K562 (cell line): Measurements from ENCODE around the gene NXN. TPM values are rescaled to one million over a fixed set of nuclear protein-coding genes. Genes with fewer than 3 reads are reported as not detected.

Source experiments
- CHD4 ChIP-seq: fragments of 200-600 bp; sonication (generic); IDR thresholded peaks from 3 replicates; pipeline ENCODE4 v1.6.1; 2012; ENCODE audit warnings: low read depth, mild to moderate bottlenecking, mixed read lengths, low read length, inconsistent platforms; ENCODE audit not compliant: insufficient read depth, insufficient replicate concordance, poor library complexity, severe bottlenecking
- GABPB1 ChIP-seq: sonication (generic); formaldehyde crosslinking; IDR thresholded peaks from 2 replicates; pipeline ENCODE4 v1.8.0; 2022; ENCODE audit warnings: mild to moderate bottlenecking, missing genetic modification reagents
- NFE2 ChIP-seq: IDR thresholded peaks from 2 replicates; pipeline ENCODE4 v1.6.1; 2014; ENCODE audit warnings: antibody characterized with exemption, low read depth
- ZNF280B ChIP-seq: fragments of 250-450 bp; sonication (Bioruptor Pico); IDR thresholded peaks from 2 replicates; pipeline ENCODE4 v1.5.1; 2021; ENCODE audit warnings: mild to moderate bottlenecking
- polyA plus RNA-seq, 8 experiments: library from polyadenylated mRNA; depleted of rRNA in 4 of 8; stranded (reverse) in 5 of 8; unstranded in 3 of 8; fragments of >200 nt; fragmentation: Nextera tagmentation in 2 of 8; fragmentation: Illumina TruSeq in 1 of 8; extraction: Ambion mirVana in 2 of 8; extraction: Trizol in 1 of 8; gene quantifications; 2 replicates each; pipeline versions ENCODE4 v1.2.1 to v1.2.3, GENCODE V29; 2011 to 2014; ENCODE audit warnings: inconsistent platforms in 1 of 8, missing spikeins in 1 of 8
- total RNA-seq, 7 experiments: library from RNA; depleted of rRNA in 6 of 7; stranded (reverse); fragments of >200 nt in 6 of 7; fragmentation: Illumina TruSeq in 2 of 7; extraction: Trizol in 2 of 7; gene quantifications; 2 replicates each; pipeline versions ENCODE4 v1.2.1 to v1.2.3, GENCODE V29; 2011 to 2021; ENCODE audit warnings: low replicate concordance in 1 of 7
- TF ChIP-seq, protein P1 (sequence below): sonication (generic); formaldehyde crosslinking; IDR thresholded peaks from 2 replicates; pipeline ENCODE4 v1.8.1; 2023; ENCODE audit warnings: missing genetic modification reagents, mild to moderate bottlenecking, borderline replicate concordance

The NXN gene
- total and polyA plus RNA-seq, 9 of the 15 experiments (the other 6 are each of a cell fraction or from before 2014, with no cell fraction given): 0.08 to 0.39 (median 0.29) TPM; not detected in 5

- TF ChIP-seq, protein P1, sequence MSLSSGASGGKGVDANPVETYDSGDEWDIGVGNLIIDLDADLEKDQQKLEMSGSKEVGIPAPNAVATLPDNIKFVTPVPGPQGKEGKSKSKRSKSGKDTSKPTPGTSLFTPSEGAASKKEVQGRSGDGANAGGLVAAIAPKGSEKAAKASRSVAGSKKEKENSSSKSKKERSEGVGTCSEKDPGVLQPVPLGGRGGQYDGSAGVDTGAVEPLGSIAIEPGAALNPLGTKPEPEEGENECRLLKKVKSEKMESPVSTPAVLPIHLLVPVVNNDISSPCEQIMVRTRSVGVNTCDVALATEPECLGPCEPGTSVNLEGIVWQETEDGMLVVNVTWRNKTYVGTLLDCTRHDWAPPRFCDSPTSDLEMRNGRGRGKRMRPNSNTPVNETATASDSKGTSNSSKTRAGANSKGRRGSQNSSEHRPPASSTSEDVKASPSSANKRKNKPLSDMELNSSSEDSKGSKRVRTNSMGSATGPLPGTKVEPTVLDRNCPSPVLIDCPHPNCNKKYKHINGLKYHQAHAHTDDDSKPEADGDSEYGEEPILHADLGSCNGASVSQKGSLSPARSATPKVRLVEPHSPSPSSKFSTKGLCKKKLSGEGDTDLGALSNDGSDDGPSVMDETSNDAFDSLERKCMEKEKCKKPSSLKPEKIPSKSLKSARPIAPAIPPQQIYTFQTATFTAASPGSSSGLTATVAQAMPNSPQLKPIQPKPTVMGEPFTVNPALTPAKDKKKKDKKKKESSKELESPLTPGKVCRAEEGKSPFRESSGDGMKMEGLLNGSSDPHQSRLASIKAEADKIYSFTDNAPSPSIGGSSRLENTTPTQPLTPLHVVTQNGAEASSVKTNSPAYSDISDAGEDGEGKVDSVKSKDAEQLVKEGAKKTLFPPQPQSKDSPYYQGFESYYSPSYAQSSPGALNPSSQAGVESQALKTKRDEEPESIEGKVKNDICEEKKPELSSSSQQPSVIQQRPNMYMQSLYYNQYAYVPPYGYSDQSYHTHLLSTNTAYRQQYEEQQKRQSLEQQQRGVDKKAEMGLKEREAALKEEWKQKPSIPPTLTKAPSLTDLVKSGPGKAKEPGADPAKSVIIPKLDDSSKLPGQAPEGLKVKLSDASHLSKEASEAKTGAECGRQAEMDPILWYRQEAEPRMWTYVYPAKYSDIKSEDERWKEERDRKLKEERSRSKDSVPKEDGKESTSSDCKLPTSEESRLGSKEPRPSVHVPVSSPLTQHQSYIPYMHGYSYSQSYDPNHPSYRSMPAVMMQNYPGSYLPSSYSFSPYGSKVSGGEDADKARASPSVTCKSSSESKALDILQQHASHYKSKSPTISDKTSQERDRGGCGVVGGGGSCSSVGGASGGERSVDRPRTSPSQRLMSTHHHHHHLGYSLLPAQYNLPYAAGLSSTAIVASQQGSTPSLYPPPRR (CRISPR knock-in tag): no peak
- TF ChIP-seq NFE2: no peak
- no peak for TF ChIP-seq CHD4
- no peak for TF ChIP-seq GABPB1
- TF ChIP-seq ZNF280B (CRISPR knock-in tag): no peak
- TF ChIP-seq, all 486 proteins: peak for 0
Measured at GRCh38 chr17:850851-851763, 128.5 kb downstream of the NXN start (continued).
